Gastrocnemius medialis (tissue), 4 donors: ENCODE results near the gene HDHD3. TPM values are rescaled to one million over a fixed set of nuclear protein-coding genes. Genes with fewer than 3 reads are reported as not detected.

Experiments used
- ATAC-seq, 2 donors: fragments of 150-250 bp; one replicate each; pipeline ENCODE4 v1.9.1; 2016
- DNase-seq, 2 donors: peaks; one replicate each; pipeline ENCODE4 v3.0.0-alpha.2; 2019
- H3K27ac ChIP-seq, 4 donors: fragments of 200-600 bp; sonication (generic); 1 replicate in 1 of 4; 2 replicates in 3 of 4; pipeline ENCODE4 v1.5.1; 2016 to 2018; ENCODE audit warnings: mild to moderate bottlenecking in 2 of 4, moderate library complexity in 1 of 4
- H3K27me3 ChIP-seq, 3 donors: fragments of 200-600 bp; sonication (generic) in 2 of 3; 1 replicate in 1 of 3; 2 replicates in 2 of 3; pipeline versions ENCODE4 v1.5.1 to v1.6.0; 2016 to 2019; ENCODE audit warnings: mild to moderate bottlenecking in 1 of 3, moderate library complexity in 1 of 3
- H3K36me3 ChIP-seq, 2 donors: fragments of 200-600 bp; sonication (generic) in 1 of 2; one replicate each; pipeline ENCODE4 v1.5.1; 2017 to 2018
- H3K4me1 ChIP-seq, 2 donors: fragments of 200-600 bp; sonication (generic) in 1 of 2; one replicate each; pipeline ENCODE4 v1.5.1; 2016 to 2017; ENCODE audit warnings: mild to moderate bottlenecking in 2 of 2
- H3K4me3 ChIP-seq, 4 donors: fragments of 200-600 bp; sonication (generic) in 3 of 4; 1 replicate in 1 of 4; 2 replicates in 3 of 4; pipeline ENCODE4 v1.5.1; 2016 to 2019; ENCODE audit warnings: mild to moderate bottlenecking in 2 of 4
- H3K9me3 ChIP-seq, 3 donors: fragments of 200-600 bp; sonication (generic) in 2 of 3; 1 replicate in 1 of 3; 2 replicates in 2 of 3; pipeline ENCODE4 v1.5.1; 2016 to 2019
- CTCF ChIP-seq, 5 experiments: fragments of 450-650 bp in 3 of 5; fragments of 200-600 bp in 2 of 5; sonication (generic) in 2 of 5; IDR thresholded peaks in 4 of 5; conservative IDR thresholded peaks in 1 of 5; 1 replicate in 4 of 5; 2 replicates in 1 of 5; pipeline ENCODE4 v1.5.1; 2016 to 2019; ENCODE audit warnings: antibody characterized with exemption in 5 of 5, mild to moderate bottlenecking in 3 of 5, moderate library complexity in 3 of 5
- POLR2A ChIP-seq, 2 donors: fragments of 450-650 bp; IDR thresholded peaks; one replicate each; pipeline ENCODE4 v1.6.1; 2017; ENCODE audit warnings: antibody characterized with exemption in 2 of 2, mild to moderate bottlenecking in 2 of 2, moderate library complexity in 2 of 2
- in situ Hi-C, 4 donors: fragments of 200-750 bp; cut with MboI; loops; one replicate each; pipeline versions ENCODE4 v1.15.0 to v1.8.0; 2017; ENCODE audit warnings: low sequenced_read_pairs in 4 of 4
- intact Hi-C: fragments of 100-400 bp; cut with DNase I; formaldehyde crosslinking; loops from one replicate; pipeline ENCODE4 v1.15.1; 2023; ENCODE audit warnings: low total_unique reads
- total RNA-seq, 4 donors: library from RNA; depleted of rRNA; stranded (reverse); fragments of >200 nt; gene quantifications; one replicate each; pipeline versions ENCODE4 v1.1.0 to v1.2.3, GENCODE V29; 2016

Gene HDHD3
- total RNA-seq, 4 donors from 2014 or later = 10.3 to 16.2 (median 14.1) TPM

DNA sequence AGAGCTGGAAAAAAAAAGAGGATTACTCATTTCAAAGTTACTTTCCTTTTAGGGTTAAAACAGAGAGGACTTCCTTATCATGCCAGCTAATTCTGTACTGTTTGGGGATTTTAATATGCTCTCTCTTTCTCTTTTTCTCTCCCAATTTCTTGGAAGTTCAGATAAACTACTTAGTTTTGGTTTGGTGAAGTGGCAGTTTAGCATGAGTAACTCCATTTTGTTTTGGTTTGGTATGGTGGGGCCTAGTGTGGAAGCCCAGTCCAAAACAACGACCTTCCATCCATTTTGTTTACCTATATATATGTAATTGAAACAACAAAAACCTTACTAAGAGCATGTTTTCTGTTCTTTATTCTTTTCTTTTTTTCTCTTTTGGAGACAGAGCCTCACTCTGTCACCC, 31.1 kb downstream of the HDHD3 start:
- Histone ChIP-seq H3K27me3 (peaks cover 9 to 11% (median 11%) of the 10 kb centered on the region in 3 donors), H3K4me3 (no peak overlapping the region), H3K27ac (no peak overlapping the region), H3K4me1 (peaks cover 10 to 18% of the 10 kb centered on the region in 2 donors), H3K9me3 (no peaks in the 10 kb centered on the region), H3K36me3 (no peaks in the 10 kb centered on the region)
- TF ChIP-seq POLR2A (IDR thresholded peaks at IDR 0.05) (no peak), CTCF (IDR thresholded peaks at IDR 0.05 in 4 of 5, conservative IDR thresholded peaks at IDR 0.05 in 1 of 5) (no peak)
- in situ Hi-C loops = no loop called here
- intact Hi-C loops = loop anchor here (10.0 kb wide), 1 partner anchor 291 kb away; the partner anchor contains the start of gene ZFP37
- no peak for DNase-seq
- no peak for ATAC-seq

GRCh38 chr9:113345190-113345589, 31.6 kb downstream of the HDHD3 start:
- ATAC-seq (no peak), DNase-seq (no peak)
- H3K27me3 ChIP-seq = peaks cover 4 to 6% (median 6%) of the 10 kb centered on the region in 3 donors
- H3K27ac ChIP-seq = no peak overlapping the region
- intact Hi-C loops = loop anchor here (10.0 kb wide), 1 partner anchor 290 kb away; the partner anchor contains the start of gene ZFP37
- peaks cover 10 to 17% of the 10 kb centered on the region in 2 donors for H3K4me1 ChIP-seq
- in situ Hi-C loops = no loop called here
- H3K36me3 ChIP-seq = no peaks in the 10 kb centered on the region
- no peaks in the 10 kb centered on the region for H3K9me3 ChIP-seq
- H3K4me3 ChIP-seq = no peak overlapping the region
- TF ChIP-seq CTCF (IDR thresholded peaks at IDR 0.05 in 4 of 5, conservative IDR thresholded peaks at IDR 0.05 in 1 of 5) = no peak
- no peak for TF ChIP-seq POLR2A (IDR thresholded peaks at IDR 0.05)

DNA sequence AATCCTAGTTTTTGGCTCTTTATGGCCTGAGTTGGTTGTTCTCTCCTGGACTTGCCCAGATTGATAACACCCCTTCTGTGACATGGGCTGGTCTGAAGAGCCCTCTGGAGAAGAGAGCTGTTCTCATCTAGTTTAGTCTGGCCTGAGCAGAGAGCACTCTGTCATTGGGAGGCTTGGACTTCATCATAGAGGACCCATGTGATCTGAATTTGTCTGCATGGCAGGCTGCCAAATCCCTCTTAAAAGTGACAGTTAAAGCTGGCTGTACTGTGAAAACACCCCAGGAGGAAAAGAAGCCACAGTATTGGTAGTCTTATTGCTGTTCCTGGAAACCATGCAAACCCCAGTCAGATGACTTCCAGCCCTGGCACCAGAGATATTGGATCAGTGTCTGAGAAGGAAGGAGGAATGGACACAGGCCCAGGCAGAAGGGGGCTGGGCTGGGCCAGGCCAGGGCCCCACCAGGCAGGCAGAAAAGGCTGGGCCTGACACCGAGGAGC, 33.0 kb downstream of the HDHD3 start:
- no peak overlapping the region for H3K4me3 ChIP-seq
- H3K9me3 ChIP-seq = no peaks in the 10 kb centered on the region
- H3K27me3 ChIP-seq = no peaks in the 10 kb centered on the region
- in situ Hi-C loops = no loop called here
- peak overlapping the region in 3 of 4 donors; percentile 14 to 56 (median 51) for H3K27ac ChIP-seq
- DNase-seq (peak; percentile 18 to 41), ATAC-seq (peak; percentile 22 to 29)
- TF ChIP-seq CTCF (IDR thresholded peaks at IDR 0.05 in 4 of 5, conservative IDR thresholded peaks at IDR 0.05 in 1 of 5) (no peak), POLR2A (IDR thresholded peaks at IDR 0.05) (no peak)
- no peaks in the 10 kb centered on the region for H3K36me3 ChIP-seq
- intact Hi-C loops = loop anchor here (5.0 to 10.0 kb wide), 2 partner anchors 59 to 289 kb away; partner anchors contain the start of genes ALAD and ZFP37
- peaks cover 9 to 20% of the 10 kb centered on the region in 2 donors for H3K4me1 ChIP-seq

- in situ Hi-C loops = no loop called here
Measured at GRCh38 chr9:113341712-113342410, 34.9 kb downstream of the HDHD3 start.

More at GRCh38 chr9:113341712-113342410, 34.9 kb downstream of the HDHD3 start:
- intact Hi-C loops = loop anchor here (5.0 to 10.0 kb wide), 2 partner anchors 60 to 287 kb away; partner anchors contain the start of genes ALAD and ZFP37
- no peaks in the 10 kb centered on the region for H3K27me3 ChIP-seq
- H3K27ac ChIP-seq = no peak overlapping the region
- peaks cover 9 to 20% of the 10 kb centered on the region in 2 donors for H3K4me1 ChIP-seq
- no peak for ATAC-seq
- H3K36me3 ChIP-seq = no peaks in the 10 kb centered on the region
- TF ChIP-seq POLR2A (IDR thresholded peaks at IDR 0.05) = no peak
- no peak for TF ChIP-seq CTCF (IDR thresholded peaks at IDR 0.05 in 4 of 5, conservative IDR thresholded peaks at IDR 0.05 in 1 of 5)
- no peak overlapping the region for H3K4me3 ChIP-seq
- no peaks in the 10 kb centered on the region for H3K9me3 ChIP-seq
- no peak for DNase-seq
